Neuronal stem cell (in vitro differentiated cells): Measurements from ENCODE around the gene ISCU.

Experiments
- DNase-seq: peaks from one replicate; pipeline ENCODE4 v3.0.0-alpha.2; 2013; ENCODE audit warnings: low spot score
- H2AFZ ChIP-seq: one replicate; pipeline ENCODE4 v1.6.1; 2013; ENCODE audit warnings: mild to moderate bottlenecking, low read length, inconsistent platforms
- H2AK5ac ChIP-seq: 2 replicates; pipeline ENCODE4 v1.6.1; 2013; ENCODE audit warnings: low read depth, mild to moderate bottlenecking, inconsistent platforms, low read length, moderate library complexity, mixed read lengths
- H2BK120ac ChIP-seq: 2 replicates; pipeline ENCODE4 v1.6.1; 2013; ENCODE audit warnings: low read depth, mild to moderate bottlenecking, inconsistent platforms, low read length, moderate library complexity, mixed read lengths
- H2BK12ac ChIP-seq: one replicate; pipeline ENCODE4 v1.6.1; 2013; ENCODE audit warnings: low read length, inconsistent platforms
- H2BK15ac ChIP-seq: 2 replicates; pipeline ENCODE4 v1.6.1; 2013; ENCODE audit warnings: mild to moderate bottlenecking, low read length, inconsistent platforms, mixed read lengths
- H2BK5ac ChIP-seq: one replicate; pipeline ENCODE4 v1.6.1; 2013; ENCODE audit warnings: inconsistent platforms, mild to moderate bottlenecking, low read length, moderate library complexity
- H3K14ac ChIP-seq: one replicate; pipeline ENCODE4 v1.6.1; 2013; ENCODE audit warnings: low read length, inconsistent platforms
- H3K18ac ChIP-seq: 2 replicates; pipeline ENCODE4 v1.6.1; 2013; ENCODE audit warnings: low read length, inconsistent platforms
- H3K23ac ChIP-seq: 2 replicates; pipeline ENCODE4 v1.6.1; 2013; ENCODE audit warnings: low read depth, mild to moderate bottlenecking, mixed read lengths, low read length, inconsistent platforms; ENCODE audit not compliant: poor library complexity
- H3K27ac ChIP-seq: replicated peaks from 3 replicates; pipeline ENCODE4 v1.5.1; 2013; ENCODE audit warnings: low read length, inconsistent platforms
- H3K27me3 ChIP-seq, 3 experiments: 2 replicates each; pipeline ENCODE4 v1.6.1; 2013; ENCODE audit warnings: low read length in 3 of 3, mild to moderate bottlenecking in 2 of 3, inconsistent platforms in 1 of 3, low read depth in 1 of 3, mixed read lengths in 1 of 3, moderate library complexity in 1 of 3; ENCODE audit not compliant: control insufficient read depth in 3 of 3, insufficient read depth in 3 of 3
- H3K36me3 ChIP-seq, 2 donors: replicated peaks in 1 of 2; 2 replicates each; pipeline ENCODE4 v1.6.1; 2013; ENCODE audit warnings: low read length in 2 of 2; ENCODE audit not compliant: control insufficient read depth in 2 of 2, insufficient read depth in 2 of 2
- H3K4ac ChIP-seq: 2 replicates; pipeline ENCODE4 v1.6.1; 2013; ENCODE audit warnings: inconsistent platforms, mild to moderate bottlenecking, low read length, moderate library complexity
- H3K4me1 ChIP-seq, 2 donors: 1 replicate in 1 of 2; 2 replicates in 1 of 2; pipeline ENCODE4 v1.6.1; 2013; ENCODE audit warnings: low read length in 2 of 2, low read depth in 1 of 2; ENCODE audit not compliant: control insufficient read depth in 2 of 2, insufficient read depth in 1 of 2
- H3K4me2 ChIP-seq: one replicate; pipeline ENCODE4 v1.6.1; 2013; ENCODE audit warnings: mild to moderate bottlenecking, low read length, inconsistent platforms; ENCODE audit not compliant: insufficient read depth, poor library complexity, severe bottlenecking
- H3K4me3 ChIP-seq, 2 donors: 2 replicates each; pipeline ENCODE4 v1.5.1; 2013; ENCODE audit warnings: low read length in 2 of 2, mild to moderate bottlenecking in 2 of 2, inconsistent platforms in 1 of 2, moderate library complexity in 1 of 2
- H3K79me1 ChIP-seq: one replicate; pipeline ENCODE4 v1.6.1; 2013; ENCODE audit warnings: low read depth, mild to moderate bottlenecking, inconsistent platforms, low read length, moderate library complexity
- H3K9ac ChIP-seq: one replicate; pipeline ENCODE4 v1.6.1; 2013; ENCODE audit warnings: mild to moderate bottlenecking, low read depth, low read length, inconsistent platforms; ENCODE audit not compliant: poor library complexity
- H3K9me3 ChIP-seq, 2 donors: replicated peaks in 1 of 2; 2 replicates each; pipeline versions ENCODE3 to v1.6.1; 2013; ENCODE audit warnings: low read length in 2 of 2, mild to moderate bottlenecking in 2 of 2, inconsistent platforms in 1 of 2, low read depth in 1 of 2, mixed read lengths in 1 of 2, moderate library complexity in 1 of 2; ENCODE audit not compliant: control insufficient read depth in 2 of 2, insufficient read depth in 1 of 2
- H4K8ac ChIP-seq: one replicate; pipeline ENCODE4 v1.6.1; 2013; ENCODE audit warnings: low read depth, mild to moderate bottlenecking, inconsistent platforms, low read length, moderate library complexity
- H4K91ac ChIP-seq: one replicate; pipeline ENCODE4 v1.6.1; 2013; ENCODE audit warnings: low read length, low read depth, mild to moderate bottlenecking, inconsistent platforms; ENCODE audit not compliant: poor library complexity
- WGBS, 2 donors: extraction: QIAGEN DNeasy Blood & Tissue Kit; methylation state at CpG; one replicate each; pipeline ENCODE4 v1.1.7; 2013; ENCODE audit warnings: missing lambda C conversion rate in 2 of 2, mixed read lengths in 1 of 2; ENCODE audit not compliant: insufficient read length in 2 of 2, insufficient replicate concordance in 1 of 2; ENCODE audit errors: extremely low coverage in 2 of 2; 5-methylcytosine and 5-hydroxymethylcytosine counted together

The ISCU gene

GRCh38 chr12:108531929-108532848 lies 30.2 kb upstream of the ISCU start:
- no peak for DNase-seq
- no peak overlapping the region for H2AFZ ChIP-seq
- H3K4me2 ChIP-seq, result no peak overlapping the region
- H2BK5ac ChIP-seq, result no peak overlapping the region
- no peaks in the 10 kb centered on the region for H3K27me3 ChIP-seq
- H3K4me1 ChIP-seq, result peaks cover 2 to 8% of the 10 kb centered on the region in 2 donors
- no peaks in the 10 kb centered on the region for H3K9me3 ChIP-seq
- H2BK120ac ChIP-seq, result no peak overlapping the region
- H3K79me1 ChIP-seq, result no peaks in the 10 kb centered on the region
- H2BK12ac ChIP-seq, result no peak overlapping the region
- no peak overlapping the region for H3K4me3 ChIP-seq
- H4K8ac ChIP-seq, result no peak overlapping the region
- no CpG with 5 or more reads among the region's 15 CpGs for WGBS, 2 donors
- no peak overlapping the region for H4K91ac ChIP-seq
- H3K36me3 ChIP-seq, result peaks cover 36 to 98% of the 10 kb centered on the region in 2 donors
- H2BK15ac ChIP-seq, result no peak overlapping the region
- no peak overlapping the region for H3K27ac ChIP-seq
- H3K9ac ChIP-seq, result no peak overlapping the region
- no peak overlapping the region for H3K18ac ChIP-seq
- no peak overlapping the region for H3K14ac ChIP-seq
- H3K23ac ChIP-seq, result no peak overlapping the region
- H3K4ac ChIP-seq, result no peak overlapping the region
- no peak overlapping the region for H2AK5ac ChIP-seq

GRCh38 chr12:108538146-108538545 lies 24.2 kb upstream of the ISCU start:
- no peak overlapping the region for H3K18ac ChIP-seq
- no peak overlapping the region for H3K23ac ChIP-seq
- no peaks in the 10 kb centered on the region for H3K9me3 ChIP-seq
- H3K27me3 ChIP-seq, result no peaks in the 10 kb centered on the region
- H2BK5ac ChIP-seq, result no peak overlapping the region
- no peak overlapping the region for H3K4ac ChIP-seq
- H2BK12ac ChIP-seq, result no peak overlapping the region
- no peaks in the 10 kb centered on the region for H3K4me1 ChIP-seq
- H3K79me1 ChIP-seq, result no peaks in the 10 kb centered on the region
- H2BK15ac ChIP-seq, result no peak overlapping the region
- no peak overlapping the region for H4K91ac ChIP-seq
- H3K9ac ChIP-seq, result no peak overlapping the region
- H2AFZ ChIP-seq, result no peak overlapping the region
- H3K36me3 ChIP-seq, result peaks cover 16 to 86% of the 10 kb centered on the region in 2 donors
- no peak for DNase-seq
- no peak overlapping the region for H2AK5ac ChIP-seq
- no peak overlapping the region for H3K14ac ChIP-seq
- H3K27ac ChIP-seq, result no peak overlapping the region
- H4K8ac ChIP-seq, result no peak overlapping the region
- H3K4me3 ChIP-seq, result no peak overlapping the region
- H2BK120ac ChIP-seq, result no peak overlapping the region
- no peak overlapping the region for H3K4me2 ChIP-seq
- WGBS, 2 donors, result no CpG with 5 or more reads among the region's 6 CpGs

DNA sequence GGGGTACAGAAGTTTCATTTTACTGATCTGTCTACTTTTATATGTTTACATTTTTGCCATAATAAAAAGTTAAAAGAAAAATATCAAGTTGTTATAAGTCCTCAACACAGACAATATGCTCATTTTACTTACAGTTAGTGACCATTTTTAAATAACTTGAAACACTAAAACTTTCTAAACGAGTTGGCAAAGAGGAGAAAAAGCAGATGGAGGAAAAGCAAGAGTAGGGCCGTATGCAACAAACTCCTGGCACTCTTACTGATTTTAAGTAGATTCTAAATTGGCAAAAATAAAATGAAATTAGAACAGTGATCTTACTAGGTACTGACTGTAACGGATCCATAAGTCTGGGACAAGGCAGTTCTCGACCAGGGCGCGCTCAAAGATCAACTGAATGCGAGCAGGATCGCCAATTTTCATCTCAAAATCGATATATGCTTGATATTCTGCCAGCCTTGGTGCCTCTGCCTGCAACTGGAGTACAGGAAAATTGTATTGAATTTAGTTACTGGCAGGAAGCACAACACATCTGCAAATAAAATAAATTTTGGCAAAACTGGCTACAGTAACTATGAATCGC lies 23.7 kb upstream of the ISCU start:
- Histone ChIP-seq H3K36me3 (peaks cover 18 to 86% of the 10 kb centered on the region in 2 donors), H3K4ac (no peak overlapping the region), H3K27me3 (no peaks in the 10 kb centered on the region), H2BK120ac (no peak overlapping the region), H3K4me2 (no peak overlapping the region), H4K91ac (no peak overlapping the region), H3K9ac (no peak overlapping the region), H2BK15ac (no peak overlapping the region), H3K18ac (no peak overlapping the region), H2AFZ (no peak overlapping the region), H3K4me3 (no peak overlapping the region), H3K9me3 (no peaks in the 10 kb centered on the region), H3K79me1 (no peaks in the 10 kb centered on the region), H3K23ac (no peak overlapping the region), H3K4me1 (no peaks in the 10 kb centered on the region), H4K8ac (no peak overlapping the region), H2BK12ac (no peak overlapping the region), H3K14ac (no peak overlapping the region), H2BK5ac (no peak overlapping the region), H2AK5ac (no peak overlapping the region), H3K27ac (no peak overlapping the region)
- WGBS, 2 donors, result no CpG with 5 or more reads among the region's 10 CpGs
- DNase-seq, result no peak

GRCh38 chr12:108542320-108542719 lies 20.1 kb upstream of the ISCU start:
- Histone ChIP-seq H4K8ac (no peak overlapping the region), H3K4me3 (no peak overlapping the region), H3K4me1 (no peaks in the 10 kb centered on the region), H3K9me3 (no peaks in the 10 kb centered on the region), H3K27ac (no peak overlapping the region), H3K4me2 (no peak overlapping the region), H4K91ac (no peak overlapping the region), H3K14ac (no peak overlapping the region), H2BK120ac (no peak overlapping the region), H3K36me3 (peaks cover 23 to 87% of the 10 kb centered on the region in 2 donors), H2BK15ac (no peak overlapping the region), H2AK5ac (no peak overlapping the region), H2BK5ac (no peak overlapping the region), H2AFZ (no peak overlapping the region), H3K18ac (no peak overlapping the region), H2BK12ac (no peak overlapping the region), H3K4ac (no peak overlapping the region), H3K27me3 (no peaks in the 10 kb centered on the region), H3K79me1 (no peaks in the 10 kb centered on the region), H3K9ac (no peak overlapping the region), H3K23ac (no peak overlapping the region)
- no peak for DNase-seq
- no CpG with 5 or more reads among the region's 4 CpGs for WGBS, 2 donors
